Measurements from ENCODE around the gene ARL8B.
A peak's percentile ranks its signal among the peaks of the same experiment; 100 is the strongest.
"Not testable (repeated sequence)": the region's sequence is repeated elsewhere in the genome, so short reads cannot be mapped to it uniquely, and the experiment has no call there.

The ARL8B gene

DNA sequence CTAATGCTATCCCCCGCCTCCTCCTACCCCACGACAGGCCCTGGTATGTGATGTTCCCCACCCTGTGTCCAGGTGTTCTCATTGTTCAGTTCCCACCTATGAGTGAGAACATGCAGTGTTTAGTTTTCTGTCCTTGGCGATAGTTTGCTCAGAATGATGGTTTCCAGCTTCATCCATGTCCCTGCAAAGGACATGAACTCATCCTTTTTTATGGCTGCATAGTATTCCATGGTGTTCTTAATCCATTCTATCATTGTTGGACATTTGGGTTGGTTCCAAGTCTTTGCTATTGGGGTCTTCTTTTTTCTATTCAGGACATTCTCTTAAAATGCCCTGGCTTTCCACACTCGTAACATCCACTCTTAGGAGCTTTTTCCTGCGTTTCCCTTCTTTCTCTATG is 25.1 kb downstream of the ARL8B start:
- DNase-seq: not testable (repeated sequence)

DNA sequence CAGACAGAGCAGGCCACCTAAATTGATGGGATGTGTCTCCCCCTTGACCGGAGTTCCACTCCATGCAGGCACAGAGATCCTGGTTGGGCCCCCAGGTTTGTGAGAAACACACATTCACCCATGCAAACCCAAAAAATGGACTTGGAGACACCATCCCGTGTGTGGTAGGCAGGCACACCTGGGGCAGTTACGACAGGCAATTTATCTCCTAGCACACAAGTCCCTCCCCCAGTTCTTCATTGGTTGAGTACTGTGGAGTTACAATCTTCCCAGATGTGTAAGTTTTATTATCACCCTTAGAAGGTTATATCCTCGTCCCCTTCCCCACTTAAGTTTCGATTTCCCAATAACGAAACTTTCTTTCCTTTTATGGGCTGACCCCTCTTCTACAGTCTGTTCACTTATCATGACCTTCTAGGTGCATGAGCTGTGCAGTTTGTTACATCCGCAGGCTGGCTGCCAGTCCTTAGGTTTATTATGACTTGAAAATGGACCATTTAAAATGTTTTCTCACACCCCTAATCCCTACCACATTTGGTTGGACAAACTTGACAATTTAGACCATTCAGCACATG is 27.3 kb downstream of the ARL8B start:
- DNase-seq: no peak

- no peak for DNase-seq
Measured at GRCh38 chr3:5151586-5151985, 29.5 kb downstream of the ARL8B start.

GRCh38 chr3:5153074-5153473 is 31.0 kb downstream of the ARL8B start:
- DNase-seq: no peak

- no peak for DNase-seq
Measured at GRCh38 chr3:5155241-5155640, 33.1 kb downstream of the ARL8B start.

DNA sequence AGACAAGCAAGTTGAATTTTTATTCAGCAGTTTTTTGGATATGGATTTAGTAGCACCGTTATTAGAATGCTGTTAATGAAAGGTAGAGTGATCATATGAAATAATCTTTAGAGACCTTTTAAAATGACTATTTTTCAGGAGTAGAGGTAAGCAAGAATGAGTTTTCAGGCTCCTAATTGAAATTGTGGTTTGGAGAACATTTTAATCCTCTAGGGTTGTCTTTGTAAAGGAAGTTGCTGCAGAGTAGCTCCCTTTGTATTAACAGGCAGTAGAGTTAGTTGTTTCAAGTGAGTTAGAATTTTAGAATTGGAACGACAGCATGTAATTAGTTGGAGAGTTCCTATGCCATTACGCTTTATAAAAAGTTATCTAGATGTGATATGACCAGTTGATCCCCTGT is 38.2 kb downstream of the ARL8B start:
- DNase-seq: no peak

DNA sequence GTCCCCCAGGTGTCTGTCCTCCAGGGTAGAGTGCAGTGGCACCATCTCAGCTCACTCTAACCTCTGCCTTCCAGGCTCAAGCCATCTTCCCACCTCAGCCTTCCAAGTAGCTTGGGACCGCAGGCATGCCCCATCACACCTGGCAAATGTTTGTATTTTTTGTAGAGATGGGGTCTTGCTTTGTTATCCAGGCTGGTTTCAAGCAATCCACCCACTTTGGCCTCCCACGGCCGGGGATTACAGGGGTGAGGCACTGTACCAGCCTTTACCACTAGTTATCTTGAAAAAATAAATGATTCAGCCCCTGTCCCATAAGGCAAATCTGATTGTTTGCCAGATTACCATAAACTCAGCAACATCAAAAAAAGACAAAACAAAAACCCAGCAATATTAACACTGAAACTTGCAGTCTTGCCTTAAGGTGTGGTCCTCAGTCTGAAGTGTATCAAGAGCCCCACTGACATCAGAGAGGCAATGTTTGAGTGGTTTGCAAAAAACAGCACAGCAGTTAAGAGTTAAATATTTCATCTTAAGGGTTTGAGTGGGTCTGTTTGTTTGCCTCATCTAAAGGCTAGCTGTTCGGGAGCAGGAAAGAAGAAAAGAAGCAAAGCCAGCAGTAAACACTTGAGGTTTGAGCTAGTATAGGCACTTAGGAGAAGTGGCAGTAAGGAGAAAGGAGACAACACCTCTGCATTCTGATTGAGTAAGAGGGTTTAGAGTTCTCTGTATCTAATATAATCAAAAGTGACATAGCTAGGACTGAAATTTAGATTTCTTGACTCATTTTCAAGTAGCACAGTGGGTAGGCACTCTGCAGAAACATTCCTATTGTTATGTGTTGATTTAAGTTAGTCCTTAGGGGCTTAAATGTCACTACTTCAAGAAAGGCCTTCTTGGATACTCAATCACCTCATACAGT is 39.1 kb downstream of the ARL8B start:
- DNase-seq: no peak

DNA sequence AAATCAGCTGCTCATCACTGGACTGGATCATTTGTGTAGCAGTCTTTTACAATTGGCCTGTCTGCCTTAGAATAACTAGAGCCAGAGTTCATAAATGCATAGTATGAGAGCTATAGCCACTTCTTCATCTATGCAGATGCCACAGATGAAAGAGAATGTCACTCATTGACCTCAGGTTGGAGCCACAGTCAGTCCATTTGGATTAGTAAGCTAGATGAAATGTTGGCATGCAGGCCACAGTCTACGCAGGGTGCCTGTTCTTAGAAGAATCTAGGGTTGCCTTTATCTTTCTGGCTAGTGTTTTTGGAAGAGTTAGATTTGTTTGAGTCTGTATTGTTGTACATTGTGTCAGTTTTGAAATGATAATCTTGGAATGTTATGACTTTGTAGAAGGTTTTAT is 40.0 kb downstream of the ARL8B start:
- DNase-seq: no peak

DNA sequence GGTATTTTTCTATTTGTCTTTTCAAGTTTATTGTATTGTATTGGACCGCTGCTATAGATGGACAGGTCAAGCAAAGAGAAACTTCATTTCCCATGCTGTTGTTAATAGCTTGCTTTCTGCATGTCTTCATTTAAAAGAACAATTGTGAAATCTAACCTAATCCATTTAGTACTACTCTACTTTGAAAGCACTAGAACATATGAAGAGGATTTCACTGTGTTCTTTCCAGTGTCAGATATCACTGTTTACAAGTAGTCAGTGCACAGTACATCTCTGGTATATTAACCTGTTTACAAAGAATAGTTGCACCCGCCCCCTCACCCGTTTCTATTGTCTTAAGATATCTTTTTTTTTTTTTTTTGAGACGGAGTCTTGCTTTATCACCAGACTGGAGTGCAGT is 43.6 kb downstream of the ARL8B start:
- no peak for DNase-seq

DNA sequence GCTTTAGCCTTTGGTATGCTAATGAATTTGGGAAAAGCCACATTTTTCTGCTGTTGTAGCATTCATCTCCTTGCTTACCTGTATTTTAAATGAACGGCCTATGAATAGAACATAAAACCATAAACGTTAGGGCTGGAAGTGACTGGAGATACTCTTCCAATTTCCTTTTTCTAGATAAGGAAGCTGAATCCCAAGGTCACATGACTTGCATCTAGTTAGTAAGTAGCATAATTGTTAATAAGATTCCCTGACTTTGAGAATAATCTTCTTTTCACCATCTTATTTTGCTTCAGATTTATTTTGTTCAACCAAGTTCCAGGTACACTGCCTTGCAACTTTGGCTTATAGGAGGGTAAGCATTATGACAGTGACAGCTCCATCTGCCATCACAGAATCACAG is 44.8 kb downstream of the ARL8B start:
- no peak for DNase-seq

GRCh38 chr3:5168110-5168509 is 46.0 kb downstream of the ARL8B start:
- no peak for DNase-seq

- no peak for DNase-seq
Measured at GRCh38 chr3:5169807-5170206, 47.7 kb downstream of the ARL8B start.

DNA sequence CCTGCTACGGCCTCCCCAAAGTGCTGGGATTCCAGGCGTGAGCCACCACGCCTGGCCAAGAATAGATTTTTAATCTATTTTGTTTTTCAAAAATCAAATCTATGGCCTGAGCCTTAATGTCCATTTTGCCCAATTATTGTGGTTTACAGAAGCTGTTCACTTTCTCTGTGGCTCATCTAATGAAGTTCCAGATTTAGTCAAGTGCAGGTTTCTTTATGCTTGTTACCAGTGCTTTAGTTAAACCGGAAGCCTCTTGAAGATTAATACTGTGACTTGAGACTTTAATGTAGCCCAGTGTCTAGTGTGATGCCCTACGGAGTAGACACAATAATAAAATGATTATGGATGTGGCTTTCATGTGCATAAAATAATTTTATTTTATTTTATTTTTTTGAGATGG is 48.9 kb downstream of the ARL8B start:
- DNase-seq: no peak

DNA sequence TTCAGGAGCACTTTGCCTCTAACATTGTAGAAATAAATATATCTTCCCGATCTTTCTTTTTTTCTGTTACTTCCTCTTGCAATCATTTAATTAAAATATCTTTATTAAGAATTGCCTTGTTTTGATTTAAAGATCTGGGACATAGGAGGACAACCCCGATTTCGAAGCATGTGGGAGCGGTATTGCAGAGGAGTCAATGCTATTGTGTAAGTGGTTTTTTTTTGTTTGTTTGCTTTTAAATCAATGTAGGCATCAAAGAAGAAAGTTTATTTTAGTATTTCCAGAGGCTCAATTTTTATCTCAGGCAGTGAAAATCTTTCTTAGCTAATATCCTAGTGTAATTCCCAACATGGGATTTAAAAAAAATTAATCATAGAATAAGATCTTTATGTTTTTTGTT is 49.9 kb downstream of the ARL8B start:
- no peak for DNase-seq

DNA sequence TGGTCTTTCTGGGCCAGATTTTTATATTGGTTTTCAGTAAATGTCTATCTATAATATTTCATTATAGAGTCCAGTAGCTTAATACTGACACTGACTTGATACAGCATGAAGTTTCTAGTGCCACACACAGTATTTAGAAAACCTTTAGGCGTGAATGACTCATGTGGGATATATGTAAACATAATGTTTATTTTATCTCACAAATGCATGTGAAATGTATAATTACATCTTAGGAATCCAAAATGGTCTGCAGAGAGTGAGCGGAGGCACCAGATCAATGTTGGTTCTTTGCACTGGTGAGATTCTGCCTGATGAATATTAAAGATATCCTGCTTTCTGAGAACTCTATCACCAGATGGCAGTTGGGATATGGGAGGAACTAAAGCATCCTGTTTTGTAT is 56.9 kb downstream of the ARL8B start:
- DNase-seq: not testable (repeated sequence)

DNA sequence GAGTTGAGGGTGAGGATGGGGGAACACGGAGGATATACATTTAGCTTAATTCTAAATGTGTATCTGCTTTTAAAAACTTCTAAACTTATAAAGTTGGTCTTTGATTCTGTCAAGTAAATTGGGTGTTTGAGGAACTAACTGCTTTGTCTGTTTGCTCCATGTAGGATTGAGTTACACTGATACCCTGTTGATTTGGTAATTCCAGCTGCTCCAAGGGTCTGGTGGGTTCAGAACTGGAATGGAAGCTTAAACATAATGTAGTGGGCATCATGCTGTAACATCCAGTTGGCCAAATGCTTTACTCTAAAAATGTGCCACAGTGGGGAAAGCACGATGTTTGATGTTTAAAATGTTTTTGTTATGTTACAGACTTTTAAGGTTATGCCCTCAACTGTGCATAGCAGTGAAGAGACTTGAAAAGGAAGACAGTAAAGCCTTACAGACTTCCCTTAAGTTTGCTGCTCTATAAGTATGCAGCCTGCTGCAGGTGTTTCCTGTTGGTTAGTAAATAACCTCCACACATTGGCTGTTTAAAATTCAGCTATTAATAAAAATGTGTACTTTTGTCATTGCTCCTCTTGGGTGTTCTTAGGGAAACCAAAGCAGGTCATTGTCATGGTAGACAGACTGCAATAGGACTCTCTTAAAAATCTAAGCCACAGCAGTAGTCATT is 59.5 kb downstream of the ARL8B start:
- no peak for DNase-seq

DNA sequence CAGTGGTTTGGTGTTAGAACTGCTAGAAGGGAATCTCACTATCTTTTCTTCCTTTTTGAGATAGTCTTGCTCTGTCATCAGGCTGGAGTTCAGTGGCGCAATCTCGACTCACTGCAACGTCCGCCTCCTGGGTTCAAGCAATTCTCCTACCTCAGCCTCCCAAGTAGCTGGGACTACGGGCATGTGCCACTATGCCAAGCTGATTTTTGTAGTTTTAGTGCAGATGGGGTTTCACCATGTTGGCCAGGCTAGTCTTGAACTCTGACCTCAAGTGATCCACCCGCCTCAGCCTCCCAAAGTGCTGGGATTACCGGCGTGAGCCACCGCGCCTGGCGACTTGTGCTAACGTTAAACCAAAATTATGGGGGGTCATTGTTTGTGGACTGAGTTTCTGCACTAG is 61.6 kb downstream of the ARL8B start:
- DNase-seq: not testable (repeated sequence)

DNA sequence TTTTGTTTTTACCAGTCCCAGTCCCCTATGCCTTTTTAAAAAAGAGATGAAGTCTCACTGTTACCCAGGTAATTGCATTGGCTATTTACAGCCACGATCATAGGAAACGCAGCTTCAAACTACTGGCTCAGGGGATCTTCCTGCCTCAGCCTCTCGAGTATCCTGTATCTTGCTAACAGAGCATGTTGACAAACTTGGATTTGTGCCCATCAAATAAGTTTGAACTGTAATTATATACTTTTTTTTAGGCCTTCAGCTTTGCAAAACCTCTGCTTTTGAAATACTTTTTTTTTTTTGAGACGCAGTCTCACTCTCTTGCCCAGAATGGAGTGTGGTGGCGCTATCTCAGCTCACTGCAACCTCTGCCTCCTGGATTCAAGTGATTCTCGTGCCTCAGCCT is 62.4 kb downstream of the ARL8B start:
- DNase-seq: no peak

- DNase-seq: no peak
Measured at GRCh38 chr3:5185093-5185673, 63.1 kb downstream of the ARL8B start.

- no peak for DNase-seq
Measured at GRCh38 chr3:5186089-5186857, 64.2 kb downstream of the ARL8B start.

- no peak for DNase-seq
Measured at GRCh38 chr3:5186858-5187155, 64.7 kb downstream of the ARL8B start.

DNA sequence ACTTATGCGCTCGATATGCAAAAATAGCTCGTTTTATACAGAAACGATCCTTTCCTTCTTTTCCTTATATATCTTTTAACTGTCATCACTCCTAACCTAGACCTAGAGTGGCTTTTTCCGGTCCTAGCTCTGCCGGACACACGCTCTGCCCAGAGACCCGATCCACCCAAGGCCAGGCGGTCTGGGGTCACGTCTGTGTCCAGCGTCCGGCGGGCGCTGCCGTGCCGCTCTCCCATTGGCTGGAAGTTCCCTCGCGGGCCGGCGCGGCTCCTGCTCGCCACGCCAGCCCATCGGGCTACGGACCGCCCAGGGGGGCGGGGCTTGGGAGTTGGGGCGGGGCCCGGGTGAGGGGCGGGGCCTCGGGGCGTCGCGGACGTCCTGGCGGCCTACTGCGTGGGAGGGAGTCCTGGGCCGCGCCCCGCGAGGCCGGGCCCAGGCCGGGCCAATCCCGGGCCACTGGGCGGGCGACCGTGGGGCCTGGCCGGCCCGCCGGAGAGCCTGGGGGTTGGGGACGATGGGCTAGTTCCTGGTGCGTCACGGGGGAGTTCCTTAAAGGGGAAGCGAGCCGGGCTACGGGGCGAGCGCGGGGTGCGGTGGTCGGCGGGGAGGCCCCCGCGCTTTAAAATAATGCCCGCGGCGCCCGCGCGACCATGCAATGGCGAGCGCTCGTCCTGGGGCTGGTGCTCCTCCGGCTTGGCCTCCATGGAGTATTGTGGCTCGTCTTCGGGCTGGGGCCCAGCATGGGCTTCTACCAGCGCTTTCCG is 65.2 kb downstream of the ARL8B start, which contains the start of gene EDEM1:
Gene EDEM1, plus strand, starts transcription at position 552 of the 764 bp plus-strand sequence. Its CDS starts 99 bp downstream, at position 651.
- peak; percentile 46 for DNase-seq
